SU-DHL-6 (cell line): ENCODE measurements around the gene UPB1.
"Not testable (repeated sequence)": the region's sequence is repeated elsewhere in the genome, so short reads cannot be mapped to it uniquely, and the experiment has no call there.

Experiments
- H2AFZ ChIP-seq: fragments of 200-600 bp; sonication (generic); 2 replicates; pipeline ENCODE4 v1.6.1; 2014; ENCODE audit warnings: low read depth, mild to moderate bottlenecking, moderate library complexity, mixed read lengths, antibody characterized with exemption, low read length; ENCODE audit not compliant: severe bottlenecking
- H3F3A ChIP-seq: fragments of 200-600 bp; shearing (Covaris generic); 2 replicates; pipeline ENCODE4 v1.6.0; 2016; ENCODE audit warnings: antibody characterized with exemption, mild to moderate bottlenecking; ENCODE audit not compliant: insufficient read depth
- H3K27ac ChIP-seq: fragments of 200-600 bp; sonication (generic); 2 replicates; pipeline ENCODE4 v1.5.1; 2016; ENCODE audit warnings: low read depth, mild to moderate bottlenecking, low read length, moderate library complexity, mixed read lengths
- H3K27me3 ChIP-seq: fragments of 200-600 bp; sonication (generic), shearing (Covaris generic); 2 replicates; pipeline ENCODE4 v1.6.0; 2014; ENCODE audit warnings: mild to moderate bottlenecking, low read length
- H3K36me3 ChIP-seq: fragments of 200-600 bp; sonication (generic); 2 replicates; pipeline ENCODE4 v1.6.1; 2014; ENCODE audit warnings: mild to moderate bottlenecking, low read length, mixed read lengths
- H3K4me2 ChIP-seq: fragments of 300-600, 200-600 bp; shearing (Covaris generic), sonication (generic); 2 replicates; pipeline ENCODE4 v1.6.0; 2014; ENCODE audit warnings: low read length, low read depth, mild to moderate bottlenecking; ENCODE audit not compliant: poor library complexity, severe bottlenecking
- H3K4me3 ChIP-seq: fragments of 200-600 bp; sonication (generic); 2 replicates; pipeline ENCODE4 v1.5.1; 2014; ENCODE audit warnings: antibody characterized with exemption, low read length, mild to moderate bottlenecking, mixed read lengths; ENCODE audit not compliant: insufficient read depth, poor library complexity, severe bottlenecking
- H3K79me2 ChIP-seq: fragments of 200-600 bp; sonication (generic); 2 replicates; pipeline ENCODE4 v1.6.1; 2014; ENCODE audit warnings: mild to moderate bottlenecking, low read length, moderate library complexity; ENCODE audit not compliant: insufficient read depth
- H3K9ac ChIP-seq: fragments of 200-600 bp; sonication (generic); 2 replicates; pipeline ENCODE4 v1.7.0; 2014; ENCODE audit warnings: mild to moderate bottlenecking, low read length
- H3K9me2 ChIP-seq: fragments of 200-600 bp; sonication (generic); replicated peaks from 2 replicates; pipeline ENCODE4 v1.6.1; 2014; ENCODE audit warnings: low read length; ENCODE audit not compliant: insufficient read depth
- H3K9me3 ChIP-seq: fragments of 200-600 bp; sonication (generic); 2 replicates; pipeline ENCODE4 v1.6.1; 2014; ENCODE audit warnings: low read length, mixed read lengths; ENCODE audit not compliant: insufficient read depth
- H4K20me1 ChIP-seq: fragments of 200-600 bp; sonication (generic); 2 replicates; pipeline ENCODE4 v1.6.1; 2014; ENCODE audit warnings: low read depth, mild to moderate bottlenecking, antibody characterized with exemption, low read length, moderate library complexity, mixed read lengths
- CTCF ChIP-seq: fragments of 200-600 bp; sonication (generic); IDR thresholded peaks from one replicate; pipeline ENCODE4 v1.5.1; 2017; ENCODE audit warnings: antibody characterized with exemption, mild to moderate bottlenecking, low read length, moderate library complexity; ENCODE audit not compliant: insufficient read depth, poor library complexity, severe bottlenecking
- EZH2phosphoT487 ChIP-seq: fragments of 200-600 bp; sonication (generic), shearing (Covaris generic); conservative IDR thresholded peaks from 2 replicates; pipeline ENCODE4 v1.6.1; 2018; ENCODE audit warnings: mild to moderate bottlenecking, antibody characterized with exemption, low read length, moderate library complexity, mixed read lengths

UPB1 gene

GRCh38 chr22:24525416-24526037, 30.4 kb downstream of the UPB1 start:
- Histone ChIP-seq H3K4me3 (no peak overlapping the region), H3K9me3 (no peaks in the 10 kb centered on the region), H3K9ac (no peak overlapping the region), H2AFZ (no peak overlapping the region), H3K27me3 (no peaks in the 10 kb centered on the region), H3F3A (no peaks in the 10 kb centered on the region), H3K9me2 (no peaks in the 10 kb centered on the region), H3K36me3 (no peaks in the 10 kb centered on the region), H4K20me1 (no peaks in the 10 kb centered on the region), H3K27ac (no peak overlapping the region), H3K4me2 (no peak overlapping the region), H3K79me2 (no peaks in the 10 kb centered on the region)
- TF ChIP-seq EZH2phosphoT487 (no peak), CTCF (peak; percentile 86)

- H3K9ac ChIP-seq = no peak overlapping the region
These were observed 31.1 kb downstream of the UPB1 start for GRCh38 chr22:24526191-24526590.

GRCh38 chr22:24529898-24530297, 34.8 kb downstream of the UPB1 start:
- Histone ChIP-seq H3K79me2 (no peaks in the 10 kb centered on the region), H3K9me3 (no peaks in the 10 kb centered on the region), H3K36me3 (no peaks in the 10 kb centered on the region), H3K4me3 (no peak overlapping the region), H2AFZ (no peak overlapping the region), H3K4me2 (no peak overlapping the region), H3F3A (no peaks in the 10 kb centered on the region), H3K27me3 (no peaks in the 10 kb centered on the region), H3K9ac (no peak overlapping the region), H3K9me2 (no peaks in the 10 kb centered on the region), H4K20me1 (no peaks in the 10 kb centered on the region), H3K27ac (no peak overlapping the region)
- TF ChIP-seq EZH2phosphoT487 (no peak), CTCF (no peak)

More at GRCh38 chr22:24526191-24526590, 31.1 kb downstream of the UPB1 start:
- no peak for TF ChIP-seq CTCF
- H3K36me3 ChIP-seq = no peaks in the 10 kb centered on the region
- no peaks in the 10 kb centered on the region for H3K9me3 ChIP-seq
- no peak overlapping the region for H2AFZ ChIP-seq
- no peaks in the 10 kb centered on the region for H3K9me2 ChIP-seq
- no peak overlapping the region for H3K27ac ChIP-seq
- no peaks in the 10 kb centered on the region for H4K20me1 ChIP-seq
- H3K27me3 ChIP-seq = no peaks in the 10 kb centered on the region
- H3K4me3 ChIP-seq = no peak overlapping the region
- H3K79me2 ChIP-seq = no peaks in the 10 kb centered on the region
- no peaks in the 10 kb centered on the region for H3F3A ChIP-seq
- H3K4me2 ChIP-seq = no peak overlapping the region

GRCh38 chr22:24530968-24531367, 35.8 kb downstream of the UPB1 start:
- not testable (repeated sequence) for H3K27ac ChIP-seq, H3K9me3 ChIP-seq, H3K9ac ChIP-seq, H3F3A ChIP-seq, H3K36me3 ChIP-seq, H4K20me1 ChIP-seq, H3K27me3 ChIP-seq, H3K4me3 ChIP-seq, H2AFZ ChIP-seq, H3K4me2 ChIP-seq, H3K79me2 ChIP-seq, H3K9me2 ChIP-seq
